Osteocyte (in vitro differentiated cells): Measurements from ENCODE around the gene EZH1. TPM values are rescaled to one million over a fixed set of nuclear protein-coding genes. Genes with fewer than 3 reads are reported as not detected.

Experiments used
- DNase-seq: peaks from one replicate; pipeline ENCODE4 v3.0.0; 2021; ENCODE audit warnings: mixed read lengths; ENCODE audit not compliant: unreplicated experiment; ENCODE audit errors: extremely low spot score
- H3K27ac Mint-ChIP-seq: one replicate; pipeline ENCODE4 v1.8.0; 2021; ENCODE audit warnings: mild to moderate bottlenecking, mixed read lengths; ENCODE audit not compliant: unreplicated experiment
- H3K27me3 Mint-ChIP-seq: one replicate; pipeline ENCODE4 v1.8.0; 2021; ENCODE audit warnings: mixed read lengths; ENCODE audit not compliant: unreplicated experiment
- H3K36me3 Mint-ChIP-seq: one replicate; pipeline ENCODE4 v1.8.0; 2021; ENCODE audit warnings: mixed read lengths; ENCODE audit not compliant: unreplicated experiment
- H3K4me1 Mint-ChIP-seq: one replicate; pipeline ENCODE4 v1.8.0; 2021; ENCODE audit warnings: mixed read lengths; ENCODE audit not compliant: unreplicated experiment
- H3K4me3 Mint-ChIP-seq: one replicate; pipeline ENCODE4 v1.8.0; 2021; ENCODE audit warnings: mild to moderate bottlenecking, moderate library complexity, mixed read lengths; ENCODE audit not compliant: unreplicated experiment
- H3K9me3 Mint-ChIP-seq: one replicate; pipeline ENCODE4 v1.8.0; 2021; ENCODE audit warnings: mixed read lengths; ENCODE audit not compliant: unreplicated experiment
- total RNA-seq: library from RNA; stranded (reverse); gene quantifications from 2 replicates; pipeline ENCODE4 v1.2.1, GENCODE V29; 2021
- TF ChIP-seq, protein P1 (sequence below): fragments of 200-600 bp; sonication (generic); IDR thresholded peaks from 2 replicates; pipeline ENCODE4 v1.5.0; 2021; ENCODE audit warnings: antibody characterized with exemption, mild to moderate bottlenecking, moderate library complexity

The EZH1 gene
- total RNA-seq, 1 donor from 2014 or later: 44.8 TPM

DNA sequence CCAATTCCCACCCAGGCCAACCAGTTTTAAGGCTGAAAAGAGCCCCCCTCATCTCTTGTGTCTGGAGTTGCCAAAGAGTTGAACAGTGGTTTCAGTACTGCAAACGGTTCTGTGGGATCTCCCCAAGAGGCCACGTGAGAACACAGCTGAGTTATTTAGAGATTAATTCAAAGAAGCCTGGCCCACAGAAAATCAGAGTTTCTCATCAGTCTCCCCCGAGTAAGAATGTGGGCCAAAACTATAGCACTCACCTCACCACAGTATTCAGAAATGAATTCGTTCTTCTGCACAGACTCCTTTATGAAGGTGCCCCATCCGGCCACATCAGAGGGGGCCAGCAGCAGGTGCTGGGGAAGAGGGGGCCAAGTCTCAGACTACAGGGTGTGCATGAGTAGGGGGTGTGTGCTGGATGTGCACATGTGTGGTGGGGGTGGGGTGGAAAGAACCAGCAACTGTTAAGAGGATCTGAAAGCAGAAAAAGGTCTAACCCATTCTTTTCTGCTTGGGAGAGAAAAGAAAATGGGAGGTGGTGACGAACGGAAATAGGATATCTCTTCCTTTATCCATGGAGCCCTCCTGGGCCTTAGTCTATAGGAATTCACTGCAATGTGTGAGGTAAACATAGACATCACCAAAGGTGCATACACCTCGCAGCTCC lies 39.9 kb downstream of the EZH1 start:
- Mint-ChIP-seq H3K9me3 (no peaks in the 10 kb centered on the region), H3K27ac (no peak overlapping the region), H3K4me1 (no peaks in the 10 kb centered on the region), H3K27me3 (no peaks in the 10 kb centered on the region), H3K4me3 (no peak overlapping the region), H3K36me3 (peaks cover 56% of the 10 kb centered on the region)
- DNase-seq: no peak
- TF ChIP-seq, protein P1, sequence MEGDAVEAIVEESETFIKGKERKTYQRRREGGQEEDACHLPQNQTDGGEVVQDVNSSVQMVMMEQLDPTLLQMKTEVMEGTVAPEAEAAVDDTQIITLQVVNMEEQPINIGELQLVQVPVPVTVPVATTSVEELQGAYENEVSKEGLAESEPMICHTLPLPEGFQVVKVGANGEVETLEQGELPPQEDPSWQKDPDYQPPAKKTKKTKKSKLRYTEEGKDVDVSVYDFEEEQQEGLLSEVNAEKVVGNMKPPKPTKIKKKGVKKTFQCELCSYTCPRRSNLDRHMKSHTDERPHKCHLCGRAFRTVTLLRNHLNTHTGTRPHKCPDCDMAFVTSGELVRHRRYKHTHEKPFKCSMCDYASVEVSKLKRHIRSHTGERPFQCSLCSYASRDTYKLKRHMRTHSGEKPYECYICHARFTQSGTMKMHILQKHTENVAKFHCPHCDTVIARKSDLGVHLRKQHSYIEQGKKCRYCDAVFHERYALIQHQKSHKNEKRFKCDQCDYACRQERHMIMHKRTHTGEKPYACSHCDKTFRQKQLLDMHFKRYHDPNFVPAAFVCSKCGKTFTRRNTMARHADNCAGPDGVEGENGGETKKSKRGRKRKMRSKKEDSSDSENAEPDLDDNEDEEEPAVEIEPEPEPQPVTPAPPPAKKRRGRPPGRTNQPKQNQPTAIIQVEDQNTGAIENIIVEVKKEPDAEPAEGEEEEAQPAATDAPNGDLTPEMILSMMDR: no peak

DNA sequence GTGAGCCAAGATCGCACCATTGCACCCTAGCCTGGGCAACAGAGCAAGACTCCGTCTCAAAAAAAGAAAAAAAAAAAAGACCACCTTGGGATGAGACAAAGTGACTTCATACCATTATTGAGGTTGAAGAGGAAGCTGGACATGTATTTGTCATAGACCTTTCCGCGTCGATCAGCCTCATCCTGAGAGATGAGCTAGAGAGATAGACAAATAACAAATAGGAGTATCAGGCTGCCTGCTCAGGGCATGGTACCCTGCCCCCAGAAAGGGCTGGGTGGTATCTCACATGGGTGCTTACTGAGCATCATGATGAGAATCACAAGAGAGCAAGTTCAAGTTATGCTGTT lies 40.4 kb downstream of the EZH1 start:
- DNase-seq: no peak
- Mint-ChIP-seq H3K27me3 (no peaks in the 10 kb centered on the region), H3K27ac (no peak overlapping the region), H3K4me1 (no peaks in the 10 kb centered on the region), H3K4me3 (no peak overlapping the region), H3K9me3 (no peaks in the 10 kb centered on the region), H3K36me3 (peaks cover 54% of the 10 kb centered on the region)
- TF ChIP-seq, protein P1: no peak

DNA sequence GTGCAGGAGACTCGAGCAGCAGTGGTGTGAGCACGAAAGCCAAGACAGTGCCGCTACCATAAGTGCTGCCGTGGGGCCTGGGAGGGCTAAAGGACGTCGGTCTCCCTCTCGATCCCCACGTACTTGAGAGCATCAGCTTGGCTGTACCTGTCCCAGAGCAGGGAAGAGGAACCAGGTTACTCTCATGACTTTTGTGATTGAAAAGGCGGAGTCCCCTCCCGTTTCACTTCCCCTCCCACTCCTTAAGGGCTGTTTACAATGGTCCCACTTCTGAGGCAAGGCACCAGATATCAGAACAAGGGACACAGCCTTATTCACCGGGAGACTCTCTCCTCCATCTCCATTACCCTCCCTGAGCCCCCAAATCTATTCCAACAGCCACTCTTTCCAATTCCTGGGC lies 42.4 kb downstream of the EZH1 start:
- Mint-ChIP-seq H3K4me3 (no peak overlapping the region), H3K27me3 (no peaks in the 10 kb centered on the region), H3K36me3 (peaks cover 41% of the 10 kb centered on the region), H3K4me1 (no peaks in the 10 kb centered on the region), H3K27ac (no peak overlapping the region), H3K9me3 (no peaks in the 10 kb centered on the region)
- TF ChIP-seq, protein P1: no peak
- no peak for DNase-seq

DNA sequence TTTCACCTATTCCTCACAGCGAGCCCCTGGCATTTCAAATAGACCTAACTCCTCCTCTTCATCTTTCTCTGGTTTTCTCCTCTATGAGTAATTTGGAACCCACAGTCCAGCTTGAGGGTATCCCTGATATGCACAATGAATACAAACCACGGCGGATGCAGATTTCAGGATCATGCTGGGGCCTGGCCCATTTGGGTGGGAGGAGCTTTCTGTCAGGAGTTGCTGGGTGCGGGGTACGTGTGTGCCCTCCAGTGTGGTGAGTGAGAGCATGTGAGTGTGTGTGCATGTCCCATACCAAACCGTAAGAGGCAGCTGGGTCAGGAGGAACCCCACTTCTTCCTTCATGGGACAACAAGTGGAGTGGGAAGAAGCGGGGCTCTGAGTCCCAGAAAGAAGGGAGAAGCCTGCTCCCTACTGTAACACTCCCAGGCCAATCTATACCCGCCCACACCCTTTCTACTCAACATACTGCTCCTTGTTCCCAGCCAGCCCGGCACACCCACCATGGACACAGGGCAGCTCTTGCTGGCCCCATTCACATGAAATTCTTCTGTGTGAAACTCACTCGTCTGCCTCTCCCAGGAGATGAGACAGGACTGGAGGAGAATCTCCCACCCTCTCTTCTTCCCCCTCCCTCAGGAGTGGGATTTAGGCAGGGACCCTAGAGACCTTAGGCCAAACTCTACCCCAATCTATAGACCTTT lies 44.1 kb downstream of the EZH1 start:
- no peaks in the 10 kb centered on the region for H3K9me3 Mint-ChIP-seq
- TF ChIP-seq, protein P1: no peak
- no peaks in the 10 kb centered on the region for H3K27me3 Mint-ChIP-seq
- H3K4me3 Mint-ChIP-seq: no peak overlapping the region
- peaks cover 35% of the 10 kb centered on the region for H3K36me3 Mint-ChIP-seq
- no peak for DNase-seq
- H3K27ac Mint-ChIP-seq: no peak overlapping the region
- H3K4me1 Mint-ChIP-seq: no peaks in the 10 kb centered on the region

DNA sequence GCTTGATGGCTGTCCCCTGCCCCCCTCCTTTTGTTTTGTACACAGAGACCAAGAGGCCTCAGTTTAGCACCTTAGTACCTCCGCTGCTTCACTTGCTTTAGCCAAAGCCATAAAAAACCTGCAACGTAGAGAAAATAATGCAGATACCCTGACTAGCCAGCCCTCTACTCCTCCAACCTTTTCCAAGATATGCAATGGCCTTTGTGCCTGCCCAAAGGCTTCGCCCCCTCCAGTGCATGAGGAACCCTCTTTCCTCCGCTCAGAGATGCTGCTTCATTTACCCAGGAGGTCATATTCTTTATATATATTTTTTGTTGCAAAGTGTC lies 45.5 kb downstream of the EZH1 start:
- TF ChIP-seq, protein P1: no peak
- Mint-ChIP-seq H3K4me3 (no peak overlapping the region), H3K27ac (no peak overlapping the region), H3K27me3 (no peaks in the 10 kb centered on the region), H3K9me3 (no peaks in the 10 kb centered on the region), H3K36me3 (peaks cover 32% of the 10 kb centered on the region), H3K4me1 (no peaks in the 10 kb centered on the region)
- DNase-seq: no peak
